Central memory CD4-positive, alpha-beta T cell (primary cell): ENCODE measurements around the gene DIDO1.

ENCODE experiments used
- DNase-seq: peaks from one replicate; pipeline ENCODE4 v3.0.0; 2022

DIDO1 gene

DNA sequence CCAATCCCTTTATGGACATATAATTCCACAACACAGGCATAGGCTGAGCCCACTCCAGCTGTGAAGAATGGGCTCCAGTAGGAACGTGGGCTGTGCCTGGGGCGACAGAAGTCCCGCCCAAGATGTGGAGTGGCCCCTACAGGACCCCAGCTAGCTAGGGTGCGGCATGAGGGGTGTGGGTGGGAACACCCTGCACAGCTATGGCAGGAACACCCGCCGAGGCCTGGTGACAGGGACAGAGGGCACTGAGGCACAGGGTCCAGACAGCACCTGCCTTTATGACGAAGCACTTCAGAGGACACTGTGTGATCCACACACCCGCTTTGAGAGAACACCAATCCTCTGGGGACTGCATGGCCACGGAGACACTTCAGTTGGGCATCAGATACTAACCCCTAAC, 36.4 kb downstream of the DIDO1 start:
- DNase-seq: no peak

DNA sequence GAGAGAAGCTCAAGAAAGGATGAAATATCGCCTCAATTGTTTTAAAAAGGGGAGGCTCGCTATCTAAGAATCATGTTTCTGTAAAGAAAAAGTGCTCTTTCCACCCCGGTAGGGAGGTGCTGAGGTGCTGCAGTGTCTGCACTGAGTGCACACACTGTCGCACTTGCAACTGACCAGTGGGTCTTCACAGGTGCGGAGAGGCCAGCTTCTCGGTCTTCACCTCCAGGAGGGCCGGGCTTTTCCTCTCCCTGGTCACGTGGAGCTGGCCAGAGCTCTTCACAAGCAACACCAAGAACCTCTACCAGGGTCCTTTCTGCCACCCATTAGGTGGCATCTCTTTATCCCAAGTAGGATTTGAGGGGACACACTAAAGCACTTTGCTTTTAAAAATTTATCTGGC, 36.9 kb downstream of the DIDO1 start:
- no peak for DNase-seq

DNA sequence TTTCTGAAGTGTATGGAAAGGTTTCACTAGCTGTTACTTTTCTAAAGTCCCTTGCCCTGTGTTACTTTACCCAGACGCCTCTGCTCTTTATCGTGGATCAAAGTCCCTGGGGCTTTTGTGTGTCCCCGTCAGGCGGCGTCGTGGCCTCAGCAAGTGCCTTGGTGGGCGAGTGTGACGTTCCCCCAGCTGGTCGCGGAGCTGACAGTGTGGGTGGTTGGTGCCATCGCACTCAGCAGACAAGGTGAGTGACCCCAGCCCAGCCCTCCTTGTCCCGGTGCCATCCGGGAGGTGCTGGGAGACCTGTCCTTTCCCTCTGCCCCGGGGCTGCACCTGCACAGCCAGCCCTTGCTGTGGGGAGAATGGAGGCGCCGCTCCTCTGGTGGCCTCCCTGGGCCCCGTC, 37.4 kb downstream of the DIDO1 start:
- DNase-seq: no peak

DNA sequence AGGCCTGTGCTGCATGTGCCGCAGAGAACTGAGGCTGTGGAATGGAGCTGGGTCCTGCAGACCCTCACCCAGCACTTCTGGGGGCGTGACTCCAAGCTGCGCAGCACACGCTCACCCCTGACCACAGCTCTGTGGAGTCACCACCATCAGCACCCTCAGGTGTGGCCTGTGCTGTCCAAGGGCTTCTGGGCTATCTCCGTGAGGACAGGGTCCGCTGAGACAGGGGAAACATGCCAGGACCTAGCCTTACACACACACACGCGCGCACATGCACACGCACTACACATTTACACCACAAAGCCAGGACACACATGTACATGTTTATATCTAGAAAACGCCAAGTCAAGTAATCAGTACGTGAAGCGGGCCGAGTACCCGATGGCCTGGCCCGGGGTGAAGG, 37.9 kb downstream of the DIDO1 start:
- no peak for DNase-seq

DNA sequence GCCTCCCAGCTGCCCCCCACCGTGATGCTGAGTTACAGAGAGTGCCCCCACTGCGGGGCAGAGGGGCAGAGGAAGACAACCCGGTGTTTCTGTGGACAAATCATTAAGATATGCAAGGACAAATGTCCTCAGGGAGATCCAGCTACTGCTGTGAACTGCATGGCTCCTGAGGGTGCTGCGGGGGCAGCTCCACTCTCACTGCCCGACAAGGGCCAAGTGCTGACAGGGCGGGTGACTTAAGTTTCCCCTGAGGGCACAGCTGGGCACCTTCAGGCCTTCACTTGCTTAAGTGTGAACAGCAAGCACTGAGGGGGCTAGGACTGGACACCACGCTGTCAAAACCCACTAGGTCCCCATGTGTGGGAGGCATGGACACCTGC, 38.5 kb downstream of the DIDO1 start:
- DNase-seq: no peak

DNA sequence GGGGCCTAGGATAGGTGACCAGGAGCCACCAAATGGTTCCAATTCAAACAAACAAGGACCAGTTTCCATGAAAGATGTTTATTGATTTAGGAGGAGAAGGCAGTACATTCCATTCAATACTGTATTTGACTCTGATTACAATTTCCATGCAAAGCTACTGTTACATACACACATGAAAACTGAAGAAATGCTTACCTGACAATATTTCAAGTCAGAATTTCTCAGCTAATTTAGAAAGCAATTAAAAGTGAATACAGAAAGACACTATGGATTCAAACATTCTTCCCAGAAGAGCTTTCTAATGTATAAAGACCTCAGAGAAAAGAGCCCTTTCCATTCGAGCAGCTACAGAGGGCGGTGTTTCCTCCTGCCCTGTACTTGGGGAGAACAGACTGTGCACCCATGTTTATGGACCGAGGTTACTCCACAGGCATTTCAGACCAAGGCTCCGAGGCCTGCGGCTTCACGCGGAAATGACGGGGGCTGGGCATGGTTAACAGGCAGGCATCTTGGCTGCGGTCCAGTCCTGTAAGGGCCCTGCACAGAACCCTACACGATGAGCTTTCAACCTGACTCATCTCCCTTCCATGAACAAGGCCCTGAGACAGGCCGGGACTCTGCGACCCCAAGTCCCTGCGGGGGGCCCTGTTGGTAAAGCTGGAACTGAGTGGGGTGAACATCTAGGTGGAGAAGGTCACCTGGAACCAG, 39.0 kb downstream of the DIDO1 start:
- DNase-seq: peak; percentile 24

DNA sequence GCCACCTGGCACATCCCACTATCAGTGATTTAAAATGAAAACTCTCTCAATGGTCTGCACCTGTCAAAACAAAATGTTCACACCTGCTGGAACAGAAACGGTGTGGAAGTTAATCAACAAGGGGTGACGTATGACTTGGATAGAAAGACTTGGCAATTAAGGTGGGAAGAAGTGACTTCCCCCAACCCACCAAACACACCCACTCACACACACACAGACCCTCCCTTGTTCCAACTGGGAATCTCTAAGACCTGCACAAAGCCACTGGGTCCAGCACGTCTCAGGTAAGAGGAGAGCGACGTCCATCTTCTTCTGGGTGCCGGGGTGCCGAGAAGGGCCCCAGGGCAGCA, 39.6 kb downstream of the DIDO1 start:
- no peak for DNase-seq

DNA sequence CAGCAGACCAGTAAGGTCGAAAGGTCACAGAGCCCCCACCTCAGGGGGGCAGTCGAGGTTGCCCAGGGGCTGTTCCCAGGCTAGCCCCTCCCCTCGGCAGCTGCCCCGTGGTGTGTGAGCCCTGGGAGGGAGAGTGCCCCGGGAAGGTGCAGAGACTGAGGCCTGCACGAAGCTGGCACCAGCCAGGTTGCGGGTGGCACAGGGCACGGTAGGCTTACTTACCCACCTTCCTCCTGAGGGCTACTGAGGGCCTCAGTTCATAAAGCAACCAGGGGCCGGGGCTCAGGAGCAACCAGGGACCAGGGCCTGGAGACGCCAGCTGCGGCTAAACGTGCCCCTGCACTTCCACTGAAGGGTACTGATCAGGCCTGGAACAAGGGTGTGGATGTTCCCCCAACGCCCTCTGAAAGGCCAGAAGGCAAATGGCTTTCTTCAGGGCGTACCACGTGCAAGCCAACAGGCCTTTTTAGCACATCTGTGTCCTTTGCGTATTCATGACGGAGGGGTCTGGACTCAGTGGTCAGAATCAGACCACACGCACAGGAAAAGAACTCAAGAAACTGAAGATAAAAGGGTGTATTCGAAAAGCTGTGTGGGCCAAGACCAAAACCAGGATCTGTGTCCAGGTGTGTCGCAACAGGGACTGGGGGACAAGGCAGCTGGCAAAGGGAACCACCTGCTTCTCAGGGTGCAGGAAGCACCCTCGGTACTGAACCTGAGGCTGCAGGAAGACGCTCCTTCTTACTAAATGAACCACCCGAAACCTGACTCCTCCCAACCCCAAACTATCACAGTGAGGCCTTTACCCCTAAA, 40.2 kb downstream of the DIDO1 start:
- no peak for DNase-seq

DNA sequence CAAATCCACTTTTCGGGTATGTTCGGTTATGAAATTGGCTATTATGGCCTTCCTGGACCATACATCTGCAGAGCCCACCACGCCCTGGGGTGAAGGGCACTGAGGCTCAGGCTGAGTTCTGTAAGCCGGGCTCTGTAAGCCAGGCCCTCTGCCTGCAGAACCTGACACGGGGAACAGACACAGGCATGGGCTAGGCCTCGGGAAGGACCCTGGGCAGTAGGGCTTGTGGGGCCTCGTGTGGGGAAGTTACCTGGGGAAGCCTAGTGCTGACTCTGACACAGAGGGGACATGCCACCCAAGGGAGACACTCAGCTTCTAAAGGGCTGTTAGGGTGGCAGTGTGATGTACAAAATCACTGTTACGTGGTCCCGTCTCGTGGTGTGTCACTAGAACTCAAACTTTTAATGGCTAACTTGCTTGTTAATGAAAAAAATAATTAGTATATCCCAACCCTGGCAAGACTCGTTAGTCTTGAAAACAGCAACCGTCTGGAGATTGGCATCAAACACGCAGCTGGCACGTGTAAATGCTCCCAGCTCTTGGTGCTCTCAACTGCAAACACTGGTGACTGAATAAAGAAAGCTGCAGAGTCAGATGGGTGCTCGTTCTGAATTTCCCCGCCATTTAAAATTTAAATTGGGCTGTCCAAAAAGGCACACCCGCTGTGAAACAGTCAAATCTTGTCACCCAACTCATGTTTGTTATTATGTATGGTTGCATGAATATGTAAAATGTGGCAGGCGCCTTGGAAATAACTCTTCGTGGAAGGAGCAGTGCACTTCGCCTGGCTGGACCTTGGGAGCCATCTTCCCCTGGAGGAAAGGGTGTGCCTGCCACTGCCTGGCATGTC, 41.0 kb downstream of the DIDO1 start:
- no peak for DNase-seq

DNA sequence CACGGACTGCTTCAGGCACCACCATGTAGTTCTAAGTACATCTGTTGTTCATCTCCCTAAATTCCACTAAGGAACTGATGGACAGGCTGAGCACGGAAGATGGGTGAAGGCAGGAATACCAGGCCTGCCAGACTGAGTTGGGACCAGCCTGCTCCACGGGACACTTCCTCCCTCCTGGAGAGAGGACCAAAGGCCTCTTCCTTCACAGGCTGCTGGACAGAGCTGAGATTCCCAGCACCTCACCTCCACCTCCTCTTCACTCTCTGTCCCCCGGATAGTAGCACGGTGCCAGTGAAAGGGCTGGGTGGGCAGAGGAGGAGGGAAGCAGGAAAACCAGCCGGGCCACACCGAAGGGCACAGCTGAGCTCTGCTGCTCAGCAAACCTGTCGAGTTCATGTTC, 41.7 kb downstream of the DIDO1 start:
- no peak for DNase-seq

DNA sequence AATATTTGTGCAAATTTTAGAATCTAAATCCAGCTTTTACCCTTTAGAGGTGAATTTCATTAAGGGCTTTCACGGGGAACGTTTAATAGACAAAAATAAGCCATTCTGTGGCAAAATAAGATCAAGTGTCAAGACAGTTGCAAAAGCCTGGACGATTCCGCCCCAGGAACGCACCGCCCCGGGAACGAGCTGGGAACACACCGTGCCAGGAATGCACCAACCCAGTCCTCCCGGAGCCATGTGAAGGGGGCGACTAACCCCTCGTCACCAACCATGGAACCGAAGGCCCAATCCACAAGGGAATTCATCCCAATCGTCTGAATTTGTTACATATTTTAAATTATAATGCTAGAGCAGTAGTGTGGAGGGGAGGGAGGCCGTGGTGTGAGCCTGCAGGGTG, 43.9 kb downstream of the DIDO1 start:
- no peak for DNase-seq

DNA sequence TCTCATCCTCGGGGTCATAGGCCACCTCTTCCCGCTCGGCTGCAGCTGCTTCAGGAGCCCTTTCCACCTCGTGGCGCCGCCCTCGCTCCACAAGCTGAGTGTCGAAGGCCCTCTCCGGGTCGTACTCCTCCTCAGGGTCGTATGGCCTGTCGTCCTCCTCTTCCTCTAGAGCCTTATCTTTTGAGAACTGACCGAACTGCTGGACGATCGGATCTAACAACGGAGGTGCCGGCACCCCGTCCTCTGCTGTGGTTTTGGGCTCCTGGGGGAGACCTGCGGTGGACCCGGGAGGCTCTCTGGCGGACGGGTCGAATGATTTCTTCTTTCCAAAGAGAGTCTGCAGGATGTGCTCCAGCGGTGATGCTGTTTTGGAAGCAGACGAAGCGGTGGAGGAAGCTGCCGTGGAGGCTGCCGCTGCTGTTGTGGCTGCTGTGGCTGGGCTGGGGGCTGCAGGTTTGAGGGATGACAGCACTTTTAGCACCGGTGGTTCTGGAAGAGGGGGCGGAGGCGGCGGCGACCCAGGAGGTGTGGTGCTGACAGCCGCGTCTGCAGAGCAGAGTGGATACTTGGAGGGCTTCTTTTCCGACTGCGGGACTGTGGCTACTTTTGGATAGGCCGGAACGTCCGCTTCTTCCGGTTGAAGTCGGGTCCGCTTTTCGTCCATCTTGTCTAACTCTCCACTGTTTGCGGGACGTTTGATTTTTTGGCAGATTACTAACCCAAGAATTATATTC, 44.5 kb downstream of the DIDO1 start:
- DNase-seq: no peak

DNA sequence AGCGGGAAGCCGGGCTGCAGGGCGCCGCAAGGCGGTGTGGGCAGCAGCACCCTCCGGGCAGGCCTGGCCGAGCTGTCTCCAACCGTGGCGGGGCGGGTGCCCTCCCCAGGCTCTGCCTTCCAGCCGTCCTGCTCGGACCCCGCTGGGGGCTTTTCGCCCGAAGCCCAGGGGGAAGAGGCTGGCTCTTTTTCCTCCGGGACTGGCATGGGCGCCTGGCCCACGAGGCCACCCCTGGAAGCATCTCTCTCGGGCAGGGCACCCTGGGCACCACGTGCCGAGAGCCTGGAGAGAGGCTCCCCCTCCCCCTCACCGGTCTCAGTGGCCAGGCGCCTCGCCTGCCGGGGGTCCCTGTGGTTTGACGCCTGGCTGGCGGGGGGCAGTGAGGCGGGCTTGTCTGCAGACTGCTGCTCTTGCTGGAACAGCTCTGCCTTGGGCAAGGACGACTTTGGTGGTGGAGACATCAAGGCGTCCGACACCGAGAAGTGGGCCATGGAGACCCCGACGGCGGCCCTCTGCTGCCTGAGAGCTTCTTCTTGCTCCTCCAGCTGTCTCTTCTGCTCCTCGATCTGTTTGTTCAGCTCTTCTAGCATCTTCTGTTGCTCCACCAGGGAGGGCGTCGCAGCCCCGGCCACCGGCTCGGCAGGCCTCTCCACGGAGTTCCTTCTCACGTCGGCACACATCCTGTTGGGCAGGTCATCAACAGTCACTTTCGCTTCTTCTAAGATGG, 45.2 kb downstream of the DIDO1 start:
- no peak for DNase-seq

DNA sequence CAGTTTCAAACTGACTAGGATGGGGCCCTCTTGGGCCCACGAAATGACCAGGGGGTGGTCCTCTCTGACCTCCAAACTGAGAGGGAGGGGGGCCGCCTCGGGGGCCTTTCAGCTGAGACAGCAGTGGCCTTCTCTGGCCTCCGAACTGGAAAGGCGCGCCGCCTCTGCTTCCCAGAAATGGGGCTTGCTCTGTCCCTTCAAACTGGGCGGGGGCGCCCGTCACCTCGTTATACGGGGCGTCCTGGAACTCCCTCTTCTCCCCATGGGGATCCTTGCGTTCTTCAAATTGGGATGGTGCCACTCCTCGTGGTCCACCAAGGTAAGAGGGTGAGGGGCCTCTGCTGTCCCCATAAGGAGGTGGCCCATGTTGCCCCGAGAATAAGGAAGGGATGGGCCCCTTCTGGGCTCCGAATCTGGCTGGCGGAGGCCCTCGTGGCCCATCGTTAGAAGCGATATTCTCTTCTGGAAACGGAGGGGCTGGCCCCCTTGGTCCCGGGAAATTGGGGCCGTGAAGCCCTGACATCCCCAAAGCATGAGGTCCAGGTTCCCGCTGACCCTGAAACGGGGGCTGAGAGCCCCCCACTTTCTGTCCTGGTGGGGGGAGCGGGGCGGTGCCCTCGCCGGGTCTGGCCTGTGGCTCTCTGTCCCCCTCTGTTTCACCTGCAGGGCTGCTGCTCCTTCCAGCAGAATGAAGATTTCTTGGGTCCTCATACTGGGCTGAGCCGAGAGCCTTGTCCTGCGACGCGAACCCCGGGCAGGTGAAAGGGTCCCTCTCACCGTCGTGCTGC, 46.0 kb downstream of the DIDO1 start:
- no peak for DNase-seq

DNA sequence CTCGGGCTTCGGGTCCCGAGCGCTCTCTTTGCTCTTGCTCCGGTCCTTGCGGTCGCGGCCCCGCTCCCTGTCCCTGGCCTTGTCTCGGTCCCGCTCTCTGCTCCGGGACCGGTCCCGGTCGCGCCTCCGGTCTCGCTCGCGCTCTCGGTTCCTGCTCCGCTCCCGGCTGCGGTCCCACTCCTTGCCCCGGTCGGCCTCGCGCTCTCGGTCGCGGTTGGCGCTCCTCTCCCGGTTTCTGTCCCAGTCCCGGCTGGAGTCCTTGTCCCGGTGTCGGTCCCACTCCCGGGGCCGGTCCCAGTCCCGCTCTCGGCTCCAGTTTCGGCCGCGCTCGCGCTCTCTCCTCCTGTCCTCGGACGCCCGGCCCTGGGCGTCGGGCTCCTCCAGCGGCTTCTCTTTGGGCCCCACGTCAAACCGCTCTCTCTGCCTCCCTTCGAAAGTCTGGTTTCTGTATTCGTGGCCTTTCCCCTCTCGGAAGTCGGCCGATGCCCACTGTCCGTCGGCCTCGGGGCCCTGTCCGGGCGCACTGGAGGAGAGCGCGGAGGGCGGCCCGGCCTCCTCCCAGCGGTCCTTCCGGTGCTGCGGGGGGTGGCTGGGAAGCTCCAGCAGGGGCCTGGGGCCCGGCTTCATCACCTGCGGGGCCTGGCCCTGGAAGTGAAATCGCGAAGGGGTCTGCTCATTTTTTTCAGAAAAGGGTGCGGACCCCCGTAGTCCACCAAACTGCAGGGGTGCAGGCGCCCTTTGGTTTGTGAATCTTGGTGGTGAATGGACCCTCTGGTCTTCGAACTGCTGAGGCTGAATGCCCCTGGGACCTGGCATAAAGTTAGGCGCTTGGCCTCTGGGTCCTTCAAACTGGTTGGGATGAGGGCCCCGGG, 46.8 kb downstream of the DIDO1 start:
- no peak for DNase-seq

DNA sequence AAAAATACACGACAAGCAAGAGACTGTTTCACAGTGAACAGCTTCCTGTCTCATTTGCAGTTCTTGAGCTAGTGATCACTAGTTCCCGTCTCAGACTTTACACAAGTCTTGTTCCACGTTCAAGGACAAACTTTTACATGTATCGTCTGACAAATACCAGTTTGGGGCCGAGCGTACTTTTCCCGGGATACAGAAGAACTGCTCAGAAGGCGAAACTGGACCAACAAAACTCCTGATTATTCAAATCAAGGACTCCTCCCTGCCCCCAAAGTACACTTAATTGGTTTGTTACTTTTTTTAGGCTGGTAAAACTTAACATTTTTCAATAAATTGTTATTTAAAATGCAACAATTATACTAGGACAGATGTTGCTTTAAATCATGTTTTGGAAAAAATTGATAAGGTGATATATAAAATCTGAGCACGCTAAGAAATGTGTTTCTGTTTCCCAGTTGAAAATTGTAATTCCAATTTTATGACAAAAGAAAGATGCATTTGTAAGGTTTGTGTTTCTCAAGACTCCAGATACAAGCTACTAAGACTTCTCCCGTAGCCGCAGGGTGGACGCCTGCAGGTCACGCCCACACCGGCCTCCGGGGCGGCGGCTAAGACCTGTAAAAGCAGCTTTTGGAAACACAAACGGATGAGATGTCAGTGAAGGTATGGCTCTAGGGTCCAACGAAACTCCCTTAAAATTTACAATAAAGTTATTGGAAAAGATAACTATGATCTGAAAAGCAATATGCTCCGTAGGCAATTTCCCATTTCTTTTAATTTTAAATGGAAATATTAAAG, 47.9 kb downstream of the DIDO1 start:
- DNase-seq: no peak

DNA sequence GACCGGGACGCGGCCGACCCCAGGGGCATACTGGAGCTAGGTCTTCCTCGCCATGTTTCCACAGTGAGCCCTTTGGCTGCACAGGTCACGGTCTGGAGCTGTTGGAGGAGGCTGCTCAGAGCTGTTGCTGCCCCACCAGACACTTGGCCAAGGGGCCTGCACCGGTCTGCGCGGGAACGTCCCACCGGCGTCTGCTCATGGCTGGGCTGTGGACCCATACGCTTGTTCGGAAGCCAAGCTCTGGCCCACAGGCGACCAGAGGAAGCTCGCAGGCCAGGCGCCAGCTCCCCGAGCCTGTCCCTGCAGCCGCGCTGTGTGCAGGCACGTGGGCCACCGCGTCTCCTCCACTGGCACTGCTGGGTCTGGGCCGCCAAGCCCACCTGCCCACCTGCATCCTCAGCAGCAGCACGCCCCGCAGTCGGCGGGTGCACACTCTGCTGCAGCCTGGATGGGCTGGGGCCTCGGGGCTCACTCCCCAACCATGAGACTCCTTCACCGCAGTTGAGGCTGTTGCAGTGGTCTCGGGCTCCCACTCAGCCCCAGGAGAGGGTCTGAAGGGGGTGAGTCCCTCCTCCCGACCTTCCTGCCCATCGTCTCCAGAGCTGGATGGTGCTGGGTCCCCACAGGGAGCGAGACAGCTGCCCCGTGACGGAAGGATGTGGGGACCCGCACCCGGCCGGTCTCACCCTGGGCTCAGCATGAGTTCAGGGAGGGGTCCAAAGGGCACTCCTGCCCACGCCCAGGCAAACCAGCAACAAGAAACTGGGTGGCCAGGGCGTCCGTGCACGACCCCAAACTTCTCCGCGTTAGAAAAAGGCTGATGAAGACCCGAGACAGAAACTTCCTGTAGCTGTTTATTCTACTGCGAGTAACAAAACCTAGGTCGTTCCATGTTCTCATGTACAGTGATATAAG, 49.1 kb downstream of the DIDO1 start:
- no peak for DNase-seq

DNA sequence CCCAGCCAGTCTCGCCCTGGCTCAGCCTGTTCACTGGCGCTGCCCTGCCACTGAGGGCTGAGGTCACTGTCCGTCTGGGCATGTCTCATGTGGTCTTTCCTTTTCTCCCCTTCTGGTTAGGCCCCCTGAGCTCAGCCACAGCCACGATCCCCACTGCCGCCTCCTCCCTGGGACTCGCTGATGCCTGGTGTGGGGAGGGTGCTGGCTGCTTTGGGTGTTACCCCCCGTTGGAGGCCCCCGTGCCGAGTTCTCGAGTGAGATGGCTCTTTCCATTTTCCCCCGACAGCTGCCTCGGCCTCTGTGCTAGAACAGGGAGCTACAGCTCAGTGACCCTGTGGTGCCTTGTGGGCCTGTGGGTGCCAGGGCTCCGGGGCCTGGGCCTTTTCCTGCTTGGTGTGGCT, 49.8 kb downstream of the DIDO1 start:
- no peak for DNase-seq
